Breast epithelium (tissue), 3 donors: ENCODE measurements around the gene PEX7.

Experiments used
- CTCF ChIP-seq, 3 donors: fragments of 450-650 bp; IDR thresholded peaks; one replicate each; pipeline ENCODE4 v1.5.1; 2016 to 2017; ENCODE audit warnings: antibody characterized with exemption in 3 of 3, mild to moderate bottlenecking in 3 of 3, moderate library complexity in 3 of 3
- POLR2AphosphoS5 ChIP-seq, 3 donors: sonication (generic); formaldehyde crosslinking; IDR thresholded peaks; one replicate each; pipeline ENCODE4 v1.6.1; 2017; ENCODE audit warnings: antibody characterized with exemption in 3 of 3

- TF ChIP-seq CTCF (IDR thresholded peaks at IDR 0.05) (no peak), POLR2AphosphoS5 (IDR thresholded peaks at IDR 0.05) (no peak)
Measured at GRCh38 chr6:136862662-136863061, 40.3 kb downstream of the PEX7 start.
